Activated CD8-positive, alpha-beta T cell treated with anti-CD3 and anti-CD28 coated beads for 36 hours (primary cell): ENCODE results near the gene TNFAIP8L3. TPM values are rescaled to one million over a fixed set of nuclear protein-coding genes. Genes with fewer than 3 reads are reported as not detected.
A peak's percentile ranks its signal among the peaks of the same experiment; 100 is the strongest.

Experiments used
- ATAC-seq: fragments of 200-7000 bp; cut with Tn5 transposase; one replicate; pipeline ENCODE4 v1.10.0; 2021; ENCODE audit warnings: mild to moderate bottlenecking, moderate library complexity
- CTCF ChIA-PET: fragments of 350-600 bp; sonication (Branson Sonifier 250); formaldehyde crosslinking; loops from one replicate; lab custom pipeline; 2021; ENCODE audit warnings: antibody characterized with exemption; lab: Charles Lee
- POLR2A ChIA-PET: fragments of 350-600 bp; sonication (Branson Sonifier 250); formaldehyde crosslinking; loops from one replicate; lab custom pipeline; 2021; ENCODE audit warnings: antibody characterized with exemption; lab: Charles Lee
- DNase-seq: peaks from one replicate; pipeline ENCODE4 v3.0.0-alpha.2; 2020
- H3K27ac Mint-ChIP-seq: one replicate; pipeline ENCODE4 v1.8.0; 2021; ENCODE audit warnings: mild to moderate bottlenecking, mixed read lengths
- H3K27me3 Mint-ChIP-seq: one replicate; pipeline ENCODE4 v1.8.0; 2021; ENCODE audit warnings: mixed read lengths
- H3K36me3 Mint-ChIP-seq: one replicate; pipeline ENCODE4 v1.8.0; 2021; ENCODE audit warnings: low read depth, mixed read lengths
- H3K4me1 Mint-ChIP-seq: one replicate; pipeline ENCODE4 v1.8.0; 2021; ENCODE audit warnings: low read depth, mixed read lengths
- H3K4me3 Mint-ChIP-seq: one replicate; pipeline ENCODE4 v1.8.0; 2021; ENCODE audit warnings: mild to moderate bottlenecking, moderate library complexity, mixed read lengths
- H3K9me3 Mint-ChIP-seq: one replicate; pipeline ENCODE4 v1.8.0; 2021; ENCODE audit warnings: mixed read lengths
- intact Hi-C: fragments of 100-400 bp; cut with micrococcal nuclease; formaldehyde crosslinking; loops from one replicate; pipeline ENCODE4 v1.10.0; 2022
- total RNA-seq, 2 experiments: library from RNA; stranded (reverse); gene quantifications; one replicate each; pipeline ENCODE4 v1.2.3, GENCODE V29; 2021
- TF ChIP-seq, protein P1 (sequence below): fragments of 200-600 bp; IDR thresholded peaks from one replicate; pipeline ENCODE4 v1.8.0; 2022; ENCODE audit warnings: antibody characterized with exemption, mild to moderate bottlenecking

TNFAIP8L3 gene
- total RNA-seq, 2 experiments from 2014 or later: 0.14 TPM; not detected in 1

DNA sequence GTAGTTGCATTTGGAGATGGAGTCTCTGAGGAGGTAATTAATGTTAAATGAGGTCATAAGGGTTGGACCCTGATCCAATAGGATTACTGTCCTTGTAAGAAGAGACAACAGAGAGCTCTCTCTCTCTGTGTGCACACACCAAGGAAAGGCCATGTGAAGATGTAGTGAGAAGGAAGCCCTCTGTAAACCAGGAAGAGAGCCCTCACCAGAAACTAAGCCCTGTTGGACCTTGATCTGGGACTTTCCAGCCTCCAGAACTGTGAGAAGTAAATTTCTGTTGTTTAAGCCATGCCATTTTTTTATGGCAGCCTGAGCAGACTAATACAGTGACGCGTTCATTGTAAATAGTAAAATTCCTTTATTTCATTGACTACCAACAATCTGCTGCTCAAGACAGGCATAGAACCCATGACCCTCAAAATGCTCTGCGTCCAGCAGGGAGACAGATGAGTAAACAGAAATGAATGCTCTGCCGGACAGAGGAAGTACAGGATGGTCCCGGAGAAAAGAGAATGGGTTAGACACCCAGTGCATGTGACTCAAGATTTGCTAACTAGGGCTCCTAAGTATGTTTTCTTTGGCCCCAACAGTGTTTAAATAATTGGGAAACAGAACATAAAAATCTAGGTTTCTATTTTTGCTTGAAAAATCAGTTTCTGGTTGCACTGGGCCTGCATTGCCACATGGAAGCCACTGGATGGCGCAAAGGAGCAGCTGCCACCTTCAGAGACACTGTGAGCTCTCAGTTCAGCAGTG lies 37.9 kb upstream of the TNFAIP8L3 start:
- TF ChIP-seq, protein P1, sequence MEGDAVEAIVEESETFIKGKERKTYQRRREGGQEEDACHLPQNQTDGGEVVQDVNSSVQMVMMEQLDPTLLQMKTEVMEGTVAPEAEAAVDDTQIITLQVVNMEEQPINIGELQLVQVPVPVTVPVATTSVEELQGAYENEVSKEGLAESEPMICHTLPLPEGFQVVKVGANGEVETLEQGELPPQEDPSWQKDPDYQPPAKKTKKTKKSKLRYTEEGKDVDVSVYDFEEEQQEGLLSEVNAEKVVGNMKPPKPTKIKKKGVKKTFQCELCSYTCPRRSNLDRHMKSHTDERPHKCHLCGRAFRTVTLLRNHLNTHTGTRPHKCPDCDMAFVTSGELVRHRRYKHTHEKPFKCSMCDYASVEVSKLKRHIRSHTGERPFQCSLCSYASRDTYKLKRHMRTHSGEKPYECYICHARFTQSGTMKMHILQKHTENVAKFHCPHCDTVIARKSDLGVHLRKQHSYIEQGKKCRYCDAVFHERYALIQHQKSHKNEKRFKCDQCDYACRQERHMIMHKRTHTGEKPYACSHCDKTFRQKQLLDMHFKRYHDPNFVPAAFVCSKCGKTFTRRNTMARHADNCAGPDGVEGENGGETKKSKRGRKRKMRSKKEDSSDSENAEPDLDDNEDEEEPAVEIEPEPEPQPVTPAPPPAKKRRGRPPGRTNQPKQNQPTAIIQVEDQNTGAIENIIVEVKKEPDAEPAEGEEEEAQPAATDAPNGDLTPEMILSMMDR: peak; percentile 77
- Mint-ChIP-seq H3K4me3 (no peak overlapping the region), H3K36me3 (no peaks in the 10 kb centered on the region), H3K4me1 (no peaks in the 10 kb centered on the region), H3K9me3 (no peaks in the 10 kb centered on the region), H3K27me3 (peaks cover 4% of the 10 kb centered on the region), H3K27ac (no peak overlapping the region)
- CTCF ChIA-PET: interaction anchor here (0.9 to 1.5 kb wide), 9 partner anchors 8 to 60 kb away, joined by 3 to 6 read pairs (median 4); no protein-coding TSS in a partner anchor
- ATAC-seq: no peak
- peak; percentile 32 for DNase-seq
- intact Hi-C loops: no loop called here
- POLR2A ChIA-PET: no interaction called here

DNA sequence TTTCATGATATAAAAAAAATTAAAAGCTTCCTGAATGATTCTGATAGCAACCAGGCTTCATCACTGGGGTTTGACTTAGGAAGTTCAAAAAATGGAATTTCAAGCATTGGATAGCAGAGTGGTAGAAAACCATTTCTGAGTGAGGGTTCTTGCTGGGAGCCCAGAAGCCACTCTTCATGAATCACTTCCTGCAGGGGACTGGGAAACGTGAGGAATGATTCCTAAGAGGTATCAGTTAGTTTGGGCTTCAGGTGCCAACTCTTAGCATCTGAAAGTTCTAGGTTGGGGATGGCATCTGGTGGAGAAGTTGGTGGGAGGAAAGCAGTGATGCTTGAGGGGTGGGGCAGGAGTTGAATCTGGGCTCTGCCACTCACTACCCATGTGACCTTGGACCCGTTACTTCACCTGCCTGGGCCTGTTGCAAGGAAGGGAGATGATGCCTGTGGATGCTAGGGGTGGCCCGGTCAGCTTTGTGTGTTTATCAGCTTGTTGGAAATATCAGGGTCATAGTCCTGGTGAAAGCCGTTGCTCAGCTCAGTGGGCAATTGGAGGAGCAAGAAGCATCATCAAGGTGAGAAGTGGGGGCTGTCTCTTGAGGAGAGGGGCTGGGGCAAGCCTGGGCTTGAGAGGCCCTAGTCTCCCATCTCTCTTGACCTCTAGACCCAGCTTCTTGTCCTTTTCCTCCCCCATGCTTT lies 37.0 kb upstream of the TNFAIP8L3 start:
- ChIA-PET POLR2A (no interaction called here), CTCF (interaction anchor here (0.9 to 1.4 kb wide), 2 partner anchors 20 to 32 kb away, joined by 4 to 6 read pairs; no protein-coding TSS in a partner anchor)
- Mint-ChIP-seq H3K4me1 (no peaks in the 10 kb centered on the region), H3K9me3 (no peaks in the 10 kb centered on the region), H3K27me3 (peaks cover 8% of the 10 kb centered on the region), H3K4me3 (no peak overlapping the region), H3K36me3 (no peaks in the 10 kb centered on the region), H3K27ac (no peak overlapping the region)
- TF ChIP-seq, protein P1: no peak
- DNase-seq (no peak), ATAC-seq (no peak)
- intact Hi-C loops: no loop called here

DNA sequence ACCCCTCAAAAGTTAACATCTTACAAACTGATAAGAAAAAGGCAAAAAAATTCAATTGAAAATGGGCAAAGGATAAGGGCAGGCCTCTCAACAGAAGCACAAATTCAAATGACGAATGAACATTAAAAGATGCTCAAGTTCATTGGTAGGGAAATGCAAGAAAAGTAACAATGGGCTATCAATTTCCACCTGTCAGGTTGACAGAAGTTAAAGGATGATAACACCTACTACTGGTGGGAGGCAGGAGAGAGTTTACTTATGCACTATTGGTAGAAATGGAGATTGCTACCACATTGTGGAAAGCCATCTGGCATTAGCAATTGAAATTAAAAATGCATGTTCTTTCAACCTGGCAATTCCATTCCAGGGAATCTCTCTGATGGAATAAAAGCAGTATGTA lies 35.6 kb upstream of the TNFAIP8L3 start:
- no peaks in the 10 kb centered on the region for H3K36me3 Mint-ChIP-seq
- no peaks in the 10 kb centered on the region for H3K9me3 Mint-ChIP-seq
- TF ChIP-seq, protein P1: no peak
- no peaks in the 10 kb centered on the region for H3K4me1 Mint-ChIP-seq
- CTCF ChIA-PET: no interaction called here
- peaks cover 18% of the 10 kb centered on the region for H3K27me3 Mint-ChIP-seq
- POLR2A ChIA-PET: no interaction called here
- no peak for DNase-seq
- H3K27ac Mint-ChIP-seq: no peak overlapping the region
- intact Hi-C loops: no loop called here
- no peak for ATAC-seq
- H3K4me3 Mint-ChIP-seq: no peak overlapping the region

DNA sequence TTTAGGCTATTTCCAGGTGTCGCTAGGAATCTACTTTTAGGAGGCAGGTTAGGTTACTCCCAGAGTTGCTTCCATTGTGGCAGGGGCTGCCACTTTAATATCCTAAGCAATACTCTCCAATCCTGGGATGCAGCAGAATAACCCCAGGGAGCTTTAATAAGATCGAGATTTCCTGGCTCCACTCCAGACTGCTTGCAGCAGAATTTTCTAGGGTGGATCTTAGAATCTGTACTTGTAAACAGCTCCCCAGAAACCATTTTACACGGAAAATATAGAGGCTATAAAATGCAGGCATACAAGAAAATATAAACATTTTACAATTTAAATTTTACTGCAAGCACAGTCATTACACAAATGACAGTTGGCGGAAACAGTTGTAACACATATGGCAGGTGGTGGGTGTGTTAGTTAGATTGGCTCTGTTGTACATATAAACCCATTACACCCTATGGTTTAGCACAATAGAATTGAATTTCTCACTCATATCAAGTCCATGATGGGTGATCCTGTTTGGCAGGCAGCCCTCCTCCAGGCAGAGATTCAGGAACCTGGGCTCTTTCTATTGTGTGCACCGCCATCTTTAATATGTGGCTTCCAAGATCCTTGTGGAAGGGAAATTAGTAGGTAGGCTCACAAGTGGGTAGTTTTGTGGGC lies 35.0 kb upstream of the TNFAIP8L3 start:
- Mint-ChIP-seq H3K4me1 (no peaks in the 10 kb centered on the region), H3K27ac (no peak overlapping the region), H3K4me3 (no peak overlapping the region), H3K9me3 (no peaks in the 10 kb centered on the region), H3K27me3 (peaks cover 18% of the 10 kb centered on the region), H3K36me3 (no peaks in the 10 kb centered on the region)
- ChIA-PET CTCF (interaction anchor here (1.2 kb wide), 1 partner anchor 33 kb away, joined by 9 read pairs; no protein-coding TSS in a partner anchor), POLR2A (no interaction called here)
- ATAC-seq: no peak
- no peak for DNase-seq
- TF ChIP-seq, protein P1: no peak
- intact Hi-C loops: no loop called here
